SK-N-MC (cell line): ENCODE measurements around the gene MAGEA11.

ENCODE experiments used
- EZH2 ChIP-seq: fragments of 200-600 bp; sonication (generic); IDR thresholded peaks from one replicate; pipeline ENCODE4 v1.6.1; 2017; ENCODE audit warnings: antibody characterized with exemption
- FOXP2 ChIP-seq: optimal IDR thresholded peaks from 2 replicates; pipeline ENCODE3; 2011; ENCODE audit warnings: mild to moderate bottlenecking, moderate library complexity; ENCODE audit not compliant: insufficient read depth; ENCODE audit errors: extremely low read length, control extremely low read depth
- POLR2AphosphoS5 ChIP-seq: IDR thresholded peaks from 2 replicates; pipeline ENCODE4 v1.6.1; 2012; ENCODE audit warnings: mild to moderate bottlenecking, low read depth, low read length, borderline replicate concordance

- TF ChIP-seq POLR2AphosphoS5 (no peak), EZH2 (no peak), FOXP2 (no peak)
Measured at GRCh38 chrX:149687991-149688390, 23.9 kb upstream of the MAGEA11 start.
